HEK293 (cell line): Measurements from ENCODE around the gene WDFY2.
A peak's percentile ranks its signal among the peaks of the same experiment; 100 is the strongest.

Source experiments
- CTCF ChIA-PET: fragments of 350-600 bp; formaldehyde crosslinking; extraction: SDS; loops from one replicate; lab custom pipeline; 2021; ENCODE audit warnings: antibody characterized with exemption; lab: Yijun Ruan, JAX
- POLR2A ChIA-PET: fragments of 300-600 bp; formaldehyde crosslinking; extraction: SDS; loops from one replicate; lab custom pipeline; 2020; ENCODE audit warnings: antibody characterized with exemption, inconsistent platforms; lab: Yijun Ruan, JAX
- H3K27ac ChIP-seq: fragments of 200-500 bp; sonication (Bioruptor generic); 2 replicates; pipeline ENCODE4 v1.5.1; 2014; ENCODE audit warnings: low read depth, low read length, control low read depth, inconsistent platforms; ENCODE audit errors: extremely low read depth
- H3K36me3 ChIP-seq, 2 experiments: fragments of 200-500 bp in 1 of 2; sonication (Bioruptor generic) in 1 of 2; 1 replicate in 1 of 2; 2 replicates in 1 of 2; pipeline ENCODE4 v1.5.1; 2014 to 2017; ENCODE audit warnings: inconsistent platforms in 2 of 2, low read length in 2 of 2; ENCODE audit not compliant: control insufficient read depth in 2 of 2, insufficient read depth in 1 of 2
- H3K4me1 ChIP-seq: fragments of 200-500 bp; sonication (Bioruptor generic); 2 replicates; pipeline ENCODE4 v1.5.1; 2014; ENCODE audit warnings: mild to moderate bottlenecking, low read length, inconsistent platforms; ENCODE audit not compliant: control insufficient read depth, insufficient read depth
- H3K4me3 ChIP-seq: 2 replicates; pipeline ENCODE4 v1.5.1; 2011; ENCODE audit warnings: low read depth, mild to moderate bottlenecking, control low read depth, low read length, moderate library complexity
- H3K9me3 ChIP-seq: fragments of 200-500 bp; sonication (Bioruptor generic); 2 replicates; pipeline ENCODE4 v1.5.1; 2014; ENCODE audit warnings: low read depth, low read length, inconsistent platforms; ENCODE audit not compliant: control insufficient read depth, insufficient read depth
- OSR2 ChIP-seq: fragments of 450-650 bp; formaldehyde crosslinking; IDR thresholded peaks from 2 replicates; pipeline ENCODE4 v1.5.1; 2016; ENCODE audit warnings: missing biosample characterization, missing genetic modification characterization
- ZBTB20 ChIP-seq: fragments of 450-650 bp; formaldehyde crosslinking; IDR thresholded peaks from 2 replicates; pipeline ENCODE4 v1.5.1; 2016; ENCODE audit warnings: missing biosample characterization, missing genetic modification characterization
- ZFP37 ChIP-seq: fragments of 450-650 bp; formaldehyde crosslinking; IDR thresholded peaks from 2 replicates; pipeline ENCODE4 v1.5.1; 2016; ENCODE audit warnings: missing biosample characterization, missing genetic modification characterization
- ZNF133 ChIP-seq: fragments of 450-650 bp; formaldehyde crosslinking; IDR thresholded peaks from 2 replicates; pipeline ENCODE4 v1.5.1; 2016; ENCODE audit warnings: missing biosample characterization, missing genetic modification characterization
- ZNF280C ChIP-seq: fragments of 450-650 bp; formaldehyde crosslinking; IDR thresholded peaks from 2 replicates; pipeline ENCODE4 v1.5.1; 2016; ENCODE audit warnings: missing biosample characterization, missing genetic modification characterization
- ZNF677 ChIP-seq: fragments of 450-650 bp; IDR thresholded peaks from 2 replicates; pipeline ENCODE4 v1.5.0; 2018; ENCODE audit warnings: missing biosample characterization, mild to moderate bottlenecking, missing genetic modification characterization, moderate library complexity
- TF ChIP-seq, protein P1 (sequence below): fragments of 450-650 bp; formaldehyde crosslinking; IDR thresholded peaks from 2 replicates; pipeline ENCODE4 v1.5.1; 2016; ENCODE audit warnings: missing biosample characterization, missing genetic modification characterization, borderline replicate concordance
- TF ChIP-seq, protein P2 (sequence below): fragments of 450-650 bp; IDR thresholded peaks from 2 replicates; pipeline ENCODE4 v1.5.1; 2018; ENCODE audit warnings: missing biosample characterization, mild to moderate bottlenecking, missing genetic modification characterization
- TF ChIP-seq, protein P3 (sequence below): fragments of 450-650 bp; formaldehyde crosslinking; IDR thresholded peaks from 2 replicates; pipeline ENCODE4 v1.5.1; 2016; ENCODE audit warnings: missing biosample characterization, missing genetic modification characterization

WDFY2 gene

DNA sequence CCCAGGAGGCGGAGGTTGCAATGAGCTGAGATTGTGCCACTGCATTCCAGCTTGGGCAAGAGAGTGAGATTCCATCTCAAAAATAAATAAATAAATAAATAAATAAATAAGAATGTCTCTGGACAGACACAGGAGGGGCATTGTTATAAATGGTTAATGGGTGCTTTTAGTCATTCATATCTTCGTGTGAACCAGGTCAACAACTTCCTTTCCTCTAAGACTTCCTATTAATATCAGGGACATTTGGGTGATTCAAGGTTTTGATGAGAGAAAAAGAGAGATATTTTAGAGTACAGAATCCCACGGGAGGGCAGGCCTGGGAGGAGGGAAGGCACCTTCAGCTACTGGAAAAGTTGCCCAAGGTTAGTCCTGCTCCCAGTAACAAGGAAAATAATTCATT is 195.8 kb downstream of the WDFY2 start (continued):
- TF ChIP-seq OSR2 (tag by site-specific recombination), result no peak
- TF ChIP-seq ZFP37, result no peak
- TF ChIP-seq ZNF133 (tag by site-specific recombination), result no peak
- TF ChIP-seq, protein P1, sequence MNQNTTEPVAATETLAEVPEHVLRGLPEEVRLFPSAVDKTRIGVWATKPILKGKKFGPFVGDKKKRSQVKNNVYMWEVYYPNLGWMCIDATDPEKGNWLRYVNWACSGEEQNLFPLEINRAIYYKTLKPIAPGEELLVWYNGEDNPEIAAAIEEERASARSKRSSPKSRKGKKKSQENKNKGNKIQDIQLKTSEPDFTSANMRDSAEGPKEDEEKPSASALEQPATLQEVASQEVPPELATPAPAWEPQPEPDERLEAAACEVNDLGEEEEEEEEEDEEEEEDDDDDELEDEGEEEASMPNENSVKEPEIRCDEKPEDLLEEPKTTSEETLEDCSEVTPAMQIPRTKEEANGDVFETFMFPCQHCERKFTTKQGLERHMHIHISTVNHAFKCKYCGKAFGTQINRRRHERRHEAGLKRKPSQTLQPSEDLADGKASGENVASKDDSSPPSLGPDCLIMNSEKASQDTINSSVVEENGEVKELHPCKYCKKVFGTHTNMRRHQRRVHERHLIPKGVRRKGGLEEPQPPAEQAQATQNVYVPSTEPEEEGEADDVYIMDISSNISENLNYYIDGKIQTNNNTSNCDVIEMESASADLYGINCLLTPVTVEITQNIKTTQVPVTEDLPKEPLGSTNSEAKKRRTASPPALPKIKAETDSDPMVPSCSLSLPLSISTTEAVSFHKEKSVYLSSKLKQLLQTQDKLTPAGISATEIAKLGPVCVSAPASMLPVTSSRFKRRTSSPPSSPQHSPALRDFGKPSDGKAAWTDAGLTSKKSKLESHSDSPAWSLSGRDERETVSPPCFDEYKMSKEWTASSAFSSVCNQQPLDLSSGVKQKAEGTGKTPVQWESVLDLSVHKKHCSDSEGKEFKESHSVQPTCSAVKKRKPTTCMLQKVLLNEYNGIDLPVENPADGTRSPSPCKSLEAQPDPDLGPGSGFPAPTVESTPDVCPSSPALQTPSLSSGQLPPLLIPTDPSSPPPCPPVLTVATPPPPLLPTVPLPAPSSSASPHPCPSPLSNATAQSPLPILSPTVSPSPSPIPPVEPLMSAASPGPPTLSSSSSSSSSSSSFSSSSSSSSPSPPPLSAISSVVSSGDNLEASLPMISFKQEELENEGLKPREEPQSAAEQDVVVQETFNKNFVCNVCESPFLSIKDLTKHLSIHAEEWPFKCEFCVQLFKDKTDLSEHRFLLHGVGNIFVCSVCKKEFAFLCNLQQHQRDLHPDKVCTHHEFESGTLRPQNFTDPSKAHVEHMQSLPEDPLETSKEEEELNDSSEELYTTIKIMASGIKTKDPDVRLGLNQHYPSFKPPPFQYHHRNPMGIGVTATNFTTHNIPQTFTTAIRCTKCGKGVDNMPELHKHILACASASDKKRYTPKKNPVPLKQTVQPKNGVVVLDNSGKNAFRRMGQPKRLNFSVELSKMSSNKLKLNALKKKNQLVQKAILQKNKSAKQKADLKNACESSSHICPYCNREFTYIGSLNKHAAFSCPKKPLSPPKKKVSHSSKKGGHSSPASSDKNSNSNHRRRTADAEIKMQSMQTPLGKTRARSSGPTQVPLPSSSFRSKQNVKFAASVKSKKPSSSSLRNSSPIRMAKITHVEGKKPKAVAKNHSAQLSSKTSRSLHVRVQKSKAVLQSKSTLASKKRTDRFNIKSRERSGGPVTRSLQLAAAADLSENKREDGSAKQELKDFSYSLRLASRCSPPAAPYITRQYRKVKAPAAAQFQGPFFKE (tag by site-specific recombination), result no peak
- no peak for TF ChIP-seq ZNF677 (tag by site-specific recombination)
- TF ChIP-seq, protein P2, sequence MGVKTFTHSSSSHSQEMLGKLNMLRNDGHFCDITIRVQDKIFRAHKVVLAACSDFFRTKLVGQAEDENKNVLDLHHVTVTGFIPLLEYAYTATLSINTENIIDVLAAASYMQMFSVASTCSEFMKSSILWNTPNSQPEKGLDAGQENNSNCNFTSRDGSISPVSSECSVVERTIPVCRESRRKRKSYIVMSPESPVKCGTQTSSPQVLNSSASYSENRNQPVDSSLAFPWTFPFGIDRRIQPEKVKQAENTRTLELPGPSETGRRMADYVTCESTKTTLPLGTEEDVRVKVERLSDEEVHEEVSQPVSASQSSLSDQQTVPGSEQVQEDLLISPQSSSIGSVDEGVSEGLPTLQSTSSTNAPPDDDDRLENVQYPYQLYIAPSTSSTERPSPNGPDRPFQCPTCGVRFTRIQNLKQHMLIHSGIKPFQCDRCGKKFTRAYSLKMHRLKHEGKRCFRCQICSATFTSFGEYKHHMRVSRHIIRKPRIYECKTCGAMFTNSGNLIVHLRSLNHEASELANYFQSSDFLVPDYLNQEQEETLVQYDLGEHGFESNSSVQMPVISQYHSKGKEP, result no peak
- TF ChIP-seq, protein P3, sequence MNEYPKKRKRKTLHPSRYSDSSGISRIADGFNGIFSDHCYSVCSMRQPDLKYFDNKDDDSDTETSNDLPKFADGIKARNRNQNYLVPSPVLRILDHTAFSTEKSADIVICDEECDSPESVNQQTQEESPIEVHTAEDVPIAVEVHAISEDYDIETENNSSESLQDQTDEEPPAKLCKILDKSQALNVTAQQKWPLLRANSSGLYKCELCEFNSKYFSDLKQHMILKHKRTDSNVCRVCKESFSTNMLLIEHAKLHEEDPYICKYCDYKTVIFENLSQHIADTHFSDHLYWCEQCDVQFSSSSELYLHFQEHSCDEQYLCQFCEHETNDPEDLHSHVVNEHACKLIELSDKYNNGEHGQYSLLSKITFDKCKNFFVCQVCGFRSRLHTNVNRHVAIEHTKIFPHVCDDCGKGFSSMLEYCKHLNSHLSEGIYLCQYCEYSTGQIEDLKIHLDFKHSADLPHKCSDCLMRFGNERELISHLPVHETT (tag by site-specific recombination), result no peak

DNA sequence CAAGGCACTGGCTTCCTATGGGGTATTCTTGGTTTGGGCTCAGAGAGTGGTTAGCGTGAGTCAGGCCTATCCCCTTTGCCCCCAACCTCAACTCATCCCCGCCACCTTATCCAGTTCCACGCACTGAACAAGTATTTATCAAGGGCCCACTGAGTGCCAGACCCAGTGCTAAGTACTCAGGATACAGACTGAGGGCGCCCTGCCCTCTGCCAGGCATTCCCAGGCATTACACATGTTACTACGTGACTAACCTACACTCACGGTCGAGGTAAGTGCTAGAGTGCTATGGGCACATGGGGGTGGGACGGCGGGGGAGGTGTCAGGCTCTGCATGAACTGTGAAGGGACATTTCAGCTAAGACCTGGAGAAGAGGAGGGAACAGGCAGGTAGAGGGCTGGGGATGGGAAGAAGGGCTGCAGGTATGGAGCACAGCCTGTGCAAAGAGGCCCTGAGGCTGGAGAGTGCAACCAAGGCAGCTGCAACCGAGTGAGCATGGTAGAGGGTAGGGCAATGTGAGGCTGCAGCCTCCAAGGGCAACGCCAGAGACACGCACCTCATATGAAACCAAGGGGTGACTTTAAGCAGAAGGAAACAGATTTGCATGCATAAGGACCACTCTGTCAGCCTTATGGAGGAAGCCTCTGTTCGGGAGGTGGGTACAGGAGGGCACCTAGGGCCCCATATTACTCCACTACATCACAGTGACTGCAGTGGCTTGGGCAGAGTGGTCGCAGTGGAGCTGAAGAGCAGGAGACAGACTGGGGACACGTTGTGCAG is 197.2 kb downstream of the WDFY2 start:
- no peak overlapping the region for H3K4me3 ChIP-seq
- TF ChIP-seq ZNF280C (tag by site-specific recombination) (no peak), ZBTB20 (tag by site-specific recombination) (peak; percentile 45; the same call in 1 of the 2 replicates)
- H3K9me3 ChIP-seq, result no peaks in the 10 kb centered on the region
- no peaks in the 10 kb centered on the region for H3K36me3 ChIP-seq
- H3K4me1 ChIP-seq, result peaks cover 6% of the 10 kb centered on the region
- no peak overlapping the region for H3K27ac ChIP-seq
- POLR2A ChIA-PET, result interaction anchor here (1.0 kb wide), 1 partner anchor 328 kb away, joined by 3 read pairs; the partner anchor contains the start of gene INTS6
- CTCF ChIA-PET, result interaction anchor here (1.0 kb wide), 1 partner anchor 297 kb away, joined by 3 read pairs; no protein-coding TSS in a partner anchor
